H1 (cell line): ENCODE data around the gene MYO16. TPM values are rescaled to one million over a fixed set of nuclear protein-coding genes. Genes with fewer than 3 reads are reported as not detected.

Experiments
- CTCF ChIA-PET: fragments of 300-600 bp; sonication (Branson Sonifier 250); formaldehyde crosslinking; loops from one replicate; lab custom pipeline; 2021; ENCODE audit not compliant: partially characterized antibody; lab: Charles Lee
- POLR2A ChIA-PET: fragments of 300-600 bp; sonication (Branson Sonifier 250); formaldehyde crosslinking; loops from one replicate; lab custom pipeline; 2021; ENCODE audit warnings: inconsistent platforms; ENCODE audit not compliant: partially characterized antibody; lab: Charles Lee
- DNase-seq, 2 experiments: peaks; one replicate each; pipeline versions ENCODE4 v3.0.0 to v3.0.0-alpha.2; 2010 to 2022; ENCODE audit warnings: low spot score in 2 of 2, low read depth in 1 of 2, mixed read lengths in 1 of 2
- FAIRE-seq: peaks from 2 replicates; lab custom pipeline; 2011; peaks lifted over from hg19 to GRCh38; lab: Jason Lieb, UNC
- H2AFZ ChIP-seq: 2 replicates; pipeline ENCODE4 v1.8.1; 2012; ENCODE audit warnings: low read length, inconsistent platforms
- H2AK5ac ChIP-seq: 2 replicates; pipeline ENCODE4 v1.6.1; 2013; ENCODE audit warnings: low read depth, low read length
- H2BK120ac ChIP-seq: replicated peaks from 2 replicates; pipeline ENCODE3; 2013; ENCODE audit warnings: low read depth, low read length, inconsistent platforms
- H2BK12ac ChIP-seq: 2 replicates; pipeline ENCODE4 v1.6.1; 2013; ENCODE audit warnings: low read depth, low read length
- H2BK15ac ChIP-seq: 2 replicates; pipeline ENCODE4 v1.6.1; 2013; ENCODE audit warnings: low read length
- H2BK20ac ChIP-seq: 2 replicates; pipeline ENCODE4 v1.6.1; 2013; ENCODE audit warnings: low read length
- H2BK5ac ChIP-seq: 2 replicates; pipeline ENCODE4 v1.6.1; 2013; ENCODE audit warnings: low read depth, low read length
- H3K14ac ChIP-seq: 2 replicates; pipeline ENCODE4 v1.6.1; 2013; ENCODE audit warnings: inconsistent platforms; ENCODE audit not compliant: insufficient read length
- H3K18ac ChIP-seq: 2 replicates; pipeline ENCODE4 v1.6.1; 2013; ENCODE audit warnings: low read length; ENCODE audit errors: extremely low read depth
- H3K23ac ChIP-seq: 2 replicates; pipeline ENCODE4 v1.6.1; 2013; ENCODE audit warnings: inconsistent platforms; ENCODE audit not compliant: insufficient read length
- H3K23me2 ChIP-seq: 2 replicates; pipeline ENCODE4 v1.6.1; 2013; ENCODE audit warnings: low read depth, low read length
- H3K27ac ChIP-seq: 2 replicates; pipeline ENCODE4 v1.6.1; 2011; ENCODE audit warnings: low read depth, low read length, inconsistent platforms
- H3K27me3 ChIP-seq, 4 experiments: replicated peaks in 1 of 4; 1 replicate in 1 of 4; 2 replicates in 3 of 4; pipeline versions ENCODE4 v1.6.1 to v1.8.1; 2011 to 2013; ENCODE audit warnings: low read length in 3 of 4, mild to moderate bottlenecking in 3 of 4, inconsistent platforms in 2 of 4, mixed read lengths in 2 of 4, moderate library complexity in 1 of 4; ENCODE audit not compliant: control insufficient read depth in 3 of 4, insufficient read depth in 3 of 4; ENCODE audit errors: extremely low read depth in 1 of 4
- H3K36me3 ChIP-seq, 4 experiments: 2 replicates each; pipeline versions ENCODE4 v1.6.1 to v1.8.1; 2011 to 2013; ENCODE audit warnings: mild to moderate bottlenecking in 4 of 4, low read length in 3 of 4, moderate library complexity in 2 of 4, control low read depth in 1 of 4, inconsistent platforms in 1 of 4; ENCODE audit not compliant: insufficient read depth in 4 of 4, control insufficient read depth in 2 of 4
- H3K4ac ChIP-seq: replicated peaks from 2 replicates; pipeline ENCODE3; 2013; ENCODE audit warnings: low read length, low read depth, mixed read lengths, inconsistent platforms; ENCODE audit not compliant: insufficient read length
- H3K4me1 ChIP-seq, 4 experiments: replicated peaks in 1 of 4; 1 replicate in 1 of 4; 2 replicates in 3 of 4; pipeline versions ENCODE4 v1.6.1 to v1.8.1; 2011 to 2013; ENCODE audit warnings: low read length in 3 of 4, inconsistent platforms in 2 of 4, mixed read lengths in 1 of 4; ENCODE audit not compliant: insufficient read depth in 4 of 4, control insufficient read depth in 3 of 4
- H3K4me2 ChIP-seq, 2 experiments: 2 replicates each; pipeline versions ENCODE4 v1.6.1 to v1.8.1; 2011 to 2013; ENCODE audit warnings: low read depth in 2 of 2, low read length in 2 of 2, control low read depth in 1 of 2, inconsistent platforms in 1 of 2, mild to moderate bottlenecking in 1 of 2; ENCODE audit not compliant: insufficient read depth in 1 of 2
- H3K4me3 ChIP-seq, 4 experiments: fragments of 200-600, 300-600 bp in 1 of 4; sonication (generic), shearing (Covaris generic), sonication (Bioruptor Twin) in 1 of 4; 2 replicates each; pipeline versions ENCODE4 v1.5.1 to v1.8.1; 2011 to 2016; ENCODE audit warnings: low read length in 4 of 4, low read depth in 3 of 4, control low read depth in 2 of 4, inconsistent platforms in 2 of 4, mild to moderate bottlenecking in 2 of 4, mixed read lengths in 1 of 4, moderate library complexity in 1 of 4; ENCODE audit not compliant: insufficient read depth in 2 of 4; ENCODE audit errors: extremely low read depth in 1 of 4
- H3K56ac ChIP-seq: replicated peaks from 2 replicates; pipeline ENCODE3; 2013; ENCODE audit warnings: low read depth, mild to moderate bottlenecking, mixed read lengths, low read length, inconsistent platforms; ENCODE audit not compliant: insufficient read length
- H3K79me1 ChIP-seq: 2 replicates; pipeline ENCODE4 v1.6.1; 2013; ENCODE audit warnings: low read depth, low read length, control low read depth
- H3K79me2 ChIP-seq, 2 experiments: 2 replicates each; pipeline versions ENCODE4 v1.6.1 to v1.8.1; 2012 to 2013; ENCODE audit warnings: low read length in 2 of 2, mild to moderate bottlenecking in 2 of 2, inconsistent platforms in 1 of 2; ENCODE audit not compliant: insufficient read depth in 2 of 2, control insufficient read depth in 1 of 2
- H3K9ac ChIP-seq, 4 experiments: replicated peaks in 1 of 4; 1 replicate in 1 of 4; 2 replicates in 3 of 4; pipeline versions ENCODE4 v1.6.1 to v1.8.1; 2011 to 2013; ENCODE audit warnings: low read depth in 3 of 4, low read length in 3 of 4, control low read depth in 2 of 4, mild to moderate bottlenecking in 2 of 4, moderate library complexity in 2 of 4, inconsistent platforms in 1 of 4; ENCODE audit errors: extremely low read depth in 1 of 4
- H3K9me3 ChIP-seq, 2 experiments: 2 replicates each; pipeline versions ENCODE4 v1.6.1 to v1.8.1; 2012 to 2013; ENCODE audit warnings: mild to moderate bottlenecking in 2 of 2, moderate library complexity in 2 of 2, control low read depth in 1 of 2, inconsistent platforms in 1 of 2, low read depth in 1 of 2, low read length in 1 of 2, mixed read lengths in 1 of 2; ENCODE audit not compliant: insufficient read depth in 2 of 2
- H4K20me1 ChIP-seq, 2 experiments: replicated peaks in 1 of 2; 2 replicates each; pipeline versions ENCODE3 to v1.8.1; 2011 to 2013; ENCODE audit warnings: inconsistent platforms in 2 of 2, low read length in 2 of 2, mild to moderate bottlenecking in 1 of 2; ENCODE audit not compliant: insufficient read depth in 2 of 2, control insufficient read depth in 1 of 2
- H4K5ac ChIP-seq: 2 replicates; pipeline ENCODE4 v1.6.1; 2013; ENCODE audit warnings: low read length, low read depth, mixed read lengths, inconsistent platforms; ENCODE audit not compliant: insufficient read length
- H4K8ac ChIP-seq: 2 replicates; pipeline ENCODE4 v1.8.0; 2013; ENCODE audit warnings: mild to moderate bottlenecking, moderate library complexity, low read length, inconsistent platforms; ENCODE audit not compliant: insufficient read depth; ENCODE audit errors: extremely low read depth
- H4K91ac ChIP-seq: replicated peaks from 2 replicates; pipeline ENCODE3; 2013; ENCODE audit warnings: low read length, mixed read lengths, inconsistent platforms; ENCODE audit not compliant: insufficient read length
- BCL11A ChIP-seq, 2 experiments: IDR thresholded peaks; one replicate each; pipeline ENCODE4 v1.6.1; 2011; ENCODE audit warnings: low read depth in 2 of 2, low read length in 2 of 2, mild to moderate bottlenecking in 2 of 2
- CEBPB ChIP-seq: IDR thresholded peaks from 2 replicates; pipeline ENCODE4 v1.6.1; 2012; ENCODE audit warnings: low read depth, low read length
- POLR2AphosphoS5 ChIP-seq: IDR thresholded peaks from 2 replicates; pipeline ENCODE4 v1.6.1; 2011; ENCODE audit warnings: low read depth, low read length
- RAD21 ChIP-seq, 2 experiments: IDR thresholded peaks in 1 of 2; conservative IDR thresholded peaks in 1 of 2; 2 replicates each; pipeline ENCODE4 v1.6.1; 2011; ENCODE audit warnings: low read depth in 2 of 2, low read length in 2 of 2, improper control_type of control experiment in 1 of 2, inconsistent platforms in 1 of 2, mild to moderate bottlenecking in 1 of 2, moderate library complexity in 1 of 2
- RXRA ChIP-seq: IDR thresholded peaks from 2 replicates; pipeline ENCODE4 v1.6.1; 2011; ENCODE audit warnings: low read depth, mild to moderate bottlenecking, low read length, moderate library complexity; ENCODE audit not compliant: insufficient read depth
- SP1 ChIP-seq: IDR thresholded peaks from 2 replicates; pipeline ENCODE4 v1.6.1; 2011; ENCODE audit warnings: low read depth, low read length
- SP4 ChIP-seq: IDR thresholded peaks from 2 replicates; pipeline ENCODE4 v1.6.1; 2012; ENCODE audit warnings: low read length, inconsistent platforms
- TAF1 ChIP-seq: IDR thresholded peaks from 2 replicates; pipeline ENCODE4 v1.6.1; 2011; ENCODE audit warnings: mild to moderate bottlenecking, low read depth, low read length
- WGBS, 2 experiments: shearing (Covaris generic) in 1 of 2; methylation state at CpG; one replicate each; pipeline versions ENCODE4 v1.1.6 to v1.1.7; 2013 to 2015; ENCODE audit warnings: low lambda C conversion rate in 2 of 2, mixed read lengths in 2 of 2, inconsistent platforms in 1 of 2, low coverage in 1 of 2, missing lambda C conversion rate in 1 of 2; ENCODE audit not compliant: insufficient replicate concordance in 2 of 2, insufficient coverage in 1 of 2, insufficient read length in 1 of 2; ENCODE audit errors: extremely low coverage in 1 of 2, missing lambda C conversion rate in 1 of 2; 5-methylcytosine and 5-hydroxymethylcytosine counted together
- polyA plus RNA-seq, 7 experiments: library from polyadenylated mRNA; depleted of rRNA in 3 of 7; stranded (reverse) in 5 of 7; unstranded in 2 of 7; fragments of >200 nt in 5 of 7; fragments of 200-250 nt in 2 of 7; gene quantifications; 1 replicate in 5 of 7; 2 replicates in 1 of 7; 4 replicates in 1 of 7; pipeline versions ENCODE4 v1.2.1 to v1.2.3, GENCODE V29; 2011 to 2013; ENCODE audit warnings: missing spikeins in 2 of 7, mixed read lengths in 2 of 7
- total RNA-seq: library from RNA; stranded (reverse); fragmentation: NEBNext Ultra II Directional; extraction: Animal tissue kit (Norgen Biotek cat#: 25700); gene quantifications from 2 replicates; pipeline ENCODE4 v1.2.1, GENCODE V29; 2021

The MYO16 gene
- total and polyA plus RNA-seq, 2 of the 8 experiments (the other 6 are each of a cell fraction or from before 2014, with no cell fraction given): 0.02 to 0.22 TPM

- no peak overlapping the region for H4K91ac ChIP-seq
- no peaks in the 10 kb centered on the region for H3K27me3 ChIP-seq
- no peaks in the 10 kb centered on the region for H3K9me3 ChIP-seq
- ChIA-PET CTCF (interaction anchor here (1.4 kb wide), 1 partner anchor 52 kb away, joined by 3 read pairs; no protein-coding TSS in a partner anchor), POLR2A (no interaction called here)
- no peak overlapping the region for H2BK5ac ChIP-seq
- H2AK5ac ChIP-seq: no peak overlapping the region
- 96% methylated on average over 7 of the region's 7 CpGs; no CpG with 5 or more reads in 1 of the 2 experiments for WGBS, 2 experiments
- no peaks in the 10 kb centered on the region for H3K36me3 ChIP-seq
- DNase-seq: no peak
- H3K4me3 ChIP-seq: no peak overlapping the region
- H3K14ac ChIP-seq: no peak overlapping the region
- no peak overlapping the region for H3K27ac ChIP-seq
- no peaks in the 10 kb centered on the region for H4K20me1 ChIP-seq
- H3K56ac ChIP-seq: no peak overlapping the region
- no peak overlapping the region; the same call in 1 of the 2 replicates for H2AFZ ChIP-seq
- no peak overlapping the region for H2BK15ac ChIP-seq
- H2BK20ac ChIP-seq: no peak overlapping the region
- no peak overlapping the region for H4K5ac ChIP-seq
- H3K9ac ChIP-seq: no peak overlapping the region
- H3K23me2 ChIP-seq: no peaks in the 10 kb centered on the region
- no peaks in the 10 kb centered on the region for H3K4me1 ChIP-seq
- H3K4me2 ChIP-seq: no peak overlapping the region
- H3K18ac ChIP-seq: no peak overlapping the region
- H4K8ac ChIP-seq: no peak overlapping the region
- H3K79me2 ChIP-seq: no peaks in the 10 kb centered on the region
- H2BK12ac ChIP-seq: no peak overlapping the region
- FAIRE-seq: no peak
- H2BK120ac ChIP-seq: no peak overlapping the region
- H3K79me1 ChIP-seq: no peaks in the 10 kb centered on the region
- no peak overlapping the region for H3K23ac ChIP-seq
- H3K4ac ChIP-seq: no peak overlapping the region
- TF ChIP-seq SP1: no peak
- no peak for TF ChIP-seq CEBPB
- no peak for TF ChIP-seq POLR2AphosphoS5
- TF ChIP-seq TAF1: no peak
- no peak for TF ChIP-seq RAD21 (IDR thresholded peaks at IDR 0.05 in 1 of 2, conservative IDR thresholded peaks at IDR 0.05 in 1 of 2; ENCODE audit: low read depth in 2 of 2, low read length in 2 of 2)
- TF ChIP-seq SP4: no peak
- TF ChIP-seq RXRA: no peak
- no peak for TF ChIP-seq BCL11A (IDR thresholded peaks at IDR 0.05; ENCODE audit: low read depth in 2 of 2, low read length in 2 of 2)
These were observed 406.8 kb downstream of the MYO16 start for GRCh38 chr13:109036078-109036780.
